CD4-positive, CD25-positive, alpha-beta regulatory T cell (primary cell): ENCODE results near the gene FOXN3. TPM values are rescaled to one million over a fixed set of nuclear protein-coding genes. Genes with fewer than 3 reads are reported as not detected.

Experiments
- ATAC-seq, 2 donors: fragments of 150-1000 bp; cut with Tn5 transposase; one replicate each; pipeline ENCODE4 v1.10.0; 2021; ENCODE audit warnings: low read depth in 2 of 2, moderate number of reproducible peaks in 2 of 2, moderate library complexity in 1 of 2
- DNase-seq, 3 donors: peaks; one replicate each; pipeline versions ENCODE4 v3.0.0 to v3.0.0-alpha.2; 2012 to 2022; ENCODE audit warnings: mixed read lengths in 1 of 3
- H3K27ac ChIP-seq: one replicate; pipeline ENCODE4 v1.7.0; 2013; ENCODE audit warnings: mild to moderate bottlenecking, low read length; ENCODE audit not compliant: insufficient read depth, poor library complexity, severe bottlenecking
- H3K27me3 ChIP-seq: one replicate; pipeline ENCODE4 v1.7.0; 2013; ENCODE audit warnings: low read length; ENCODE audit not compliant: control insufficient read depth, insufficient read depth
- H3K36me3 ChIP-seq: one replicate; pipeline ENCODE4 v1.7.0; 2013; ENCODE audit warnings: mild to moderate bottlenecking, low read length, moderate library complexity; ENCODE audit not compliant: control insufficient read depth, insufficient read depth
- H3K4me1 ChIP-seq: 2 replicates; pipeline ENCODE4 v1.7.0; 2013; ENCODE audit warnings: mild to moderate bottlenecking, low read length; ENCODE audit not compliant: insufficient read depth, control insufficient read depth, poor library complexity, severe bottlenecking
- H3K4me3 ChIP-seq: one replicate; pipeline ENCODE4 v1.7.0; 2013; ENCODE audit warnings: low read depth, mild to moderate bottlenecking, low read length, moderate library complexity
- H3K9me3 ChIP-seq, 2 experiments: 1 replicate in 1 of 2; 2 replicates in 1 of 2; pipeline ENCODE4 v1.7.0; 2013; ENCODE audit warnings: low read length in 2 of 2, mild to moderate bottlenecking in 1 of 2, moderate library complexity in 1 of 2; ENCODE audit not compliant: control insufficient read depth in 2 of 2
- H3K27ac Mint-ChIP-seq, 3 donors: one replicate each; pipeline ENCODE4 v1.8.0; 2020 to 2022; ENCODE audit warnings: mild to moderate bottlenecking in 3 of 3, mixed read lengths in 3 of 3, moderate library complexity in 2 of 3
- H3K27me3 Mint-ChIP-seq: one replicate; pipeline ENCODE4 v1.8.0; 2022; ENCODE audit warnings: mild to moderate bottlenecking, mixed read lengths
- H3K36me3 Mint-ChIP-seq: one replicate; pipeline ENCODE4 v1.8.0; 2020; ENCODE audit warnings: mixed read lengths
- H3K4me1 Mint-ChIP-seq, 4 donors: one replicate each; pipeline ENCODE4 v1.8.0; 2020 to 2022; ENCODE audit warnings: mixed read lengths in 4 of 4, mild to moderate bottlenecking in 1 of 4
- H3K4me3 Mint-ChIP-seq, 4 donors: one replicate each; pipeline ENCODE4 v1.8.0; 2020 to 2022; ENCODE audit warnings: mild to moderate bottlenecking in 4 of 4, mixed read lengths in 4 of 4, moderate library complexity in 3 of 4
- H3K9me3 Mint-ChIP-seq, 7 donors: one replicate each; pipeline ENCODE4 v1.8.0; 2020 to 2022; ENCODE audit warnings: mixed read lengths in 7 of 7, mild to moderate bottlenecking in 3 of 7, moderate library complexity in 2 of 7
- polyA plus RNA-seq, 4 donors: library from polyadenylated mRNA; unstranded; fragments of 300-500 nt; fragmentation: Illumina TruSeq; gene quantifications; one replicate each; pipeline ENCODE4 v1.2.3, GENCODE V29; 2021
- total RNA-seq: library from RNA; stranded (reverse); gene quantifications from one replicate; pipeline ENCODE4 v1.2.3, GENCODE V29; 2022

The FOXN3 gene
- total and polyA plus RNA-seq, 5 donors from 2014 or later = 108 to 203 (median 111) TPM

DNA sequence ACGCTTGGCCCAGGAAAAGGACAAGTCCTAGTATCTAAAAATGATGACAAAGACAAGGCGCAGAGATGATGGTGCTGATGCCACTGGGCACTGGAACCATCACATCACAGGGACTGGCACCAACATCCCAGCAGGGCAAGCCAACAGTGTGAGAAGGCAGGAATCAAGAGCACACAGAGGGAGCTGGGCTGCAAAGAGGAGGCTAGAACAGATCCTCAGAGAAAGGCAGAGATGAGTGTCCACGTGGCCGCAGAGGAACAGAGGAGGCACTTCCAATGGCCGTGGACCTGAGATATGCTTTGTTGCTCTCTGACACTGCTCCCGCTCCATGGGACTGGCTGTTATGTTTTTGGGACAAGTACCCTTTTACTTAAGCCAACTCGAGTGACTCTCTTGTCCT lies 17.9 kb downstream of the FOXN3 start:
- Mint-ChIP-seq H3K27me3 (no peaks in the 10 kb centered on the region), H3K36me3 (peaks cover 42% of the 10 kb centered on the region), H3K4me3 (no peak overlapping the region), H3K4me1 (peaks cover 38 to 88% (median 63%) of the 10 kb centered on the region in 4 donors), H3K9me3 (no peaks in the 10 kb centered on the region), H3K27ac (peak overlapping the region in 1 of 3 donors; percentile 34)
- DNase-seq (no peak), ATAC-seq (no peak)
- Histone ChIP-seq H3K4me1 (peaks cover 12% of the 10 kb centered on the region), H3K9me3 (no peaks in the 10 kb centered on the region), H3K27me3 (no peaks in the 10 kb centered on the region), H3K4me3 (no peak overlapping the region), H3K27ac (no peak overlapping the region), H3K36me3 (peaks cover 6% of the 10 kb centered on the region)

DNA sequence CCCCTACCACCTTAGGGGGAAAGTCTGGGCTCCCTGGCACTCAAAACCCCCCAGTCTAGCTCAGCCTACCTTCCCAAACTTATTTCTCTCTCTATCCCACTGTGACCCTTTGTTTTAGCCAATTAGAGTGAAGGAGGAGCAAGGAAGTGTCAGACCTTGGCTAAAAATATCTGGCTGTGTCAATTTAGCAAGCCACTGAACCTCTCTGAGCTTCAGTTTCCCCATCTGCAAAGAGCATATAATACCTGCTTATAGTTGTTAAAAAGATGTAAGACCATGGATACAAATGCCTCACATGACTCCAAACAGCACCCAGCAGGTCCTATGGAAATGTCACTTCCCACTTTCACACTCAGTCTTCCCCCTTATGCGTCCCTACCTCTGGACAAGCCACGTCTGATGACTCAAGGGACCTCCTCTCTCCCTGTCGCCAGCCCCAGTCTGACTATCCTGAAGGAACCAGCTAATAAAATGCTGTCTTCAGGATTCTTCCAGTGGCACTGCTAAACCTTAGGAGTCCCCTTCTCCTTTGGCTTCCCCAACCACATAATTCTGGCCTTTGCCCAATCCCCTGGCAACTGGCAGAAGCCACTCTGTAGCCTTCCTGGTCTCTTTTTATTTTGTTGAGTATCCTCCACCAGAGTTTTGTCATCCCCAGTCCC lies 19.3 kb downstream of the FOXN3 start:
- no peaks in the 10 kb centered on the region for H3K9me3 Mint-ChIP-seq
- no peaks in the 10 kb centered on the region for H3K9me3 ChIP-seq
- H3K27ac ChIP-seq = no peak overlapping the region
- ATAC-seq (no peak), DNase-seq (no peak)
- peaks cover 42% of the 10 kb centered on the region for H3K36me3 Mint-ChIP-seq
- no peaks in the 10 kb centered on the region for H3K27me3 Mint-ChIP-seq
- H3K4me3 Mint-ChIP-seq = peak overlapping the region in 1 of 4 donors; percentile 65
- H3K4me1 ChIP-seq = peaks cover 12% of the 10 kb centered on the region
- no peaks in the 10 kb centered on the region for H3K27me3 ChIP-seq
- peaks cover 38 to 87% (median 64%) of the 10 kb centered on the region in 4 donors for H3K4me1 Mint-ChIP-seq
- peaks cover 6% of the 10 kb centered on the region for H3K36me3 ChIP-seq
- H3K4me3 ChIP-seq = no peak overlapping the region
- H3K27ac Mint-ChIP-seq = peak overlapping the region in 2 of 3 donors; percentile 60 to 79

DNA sequence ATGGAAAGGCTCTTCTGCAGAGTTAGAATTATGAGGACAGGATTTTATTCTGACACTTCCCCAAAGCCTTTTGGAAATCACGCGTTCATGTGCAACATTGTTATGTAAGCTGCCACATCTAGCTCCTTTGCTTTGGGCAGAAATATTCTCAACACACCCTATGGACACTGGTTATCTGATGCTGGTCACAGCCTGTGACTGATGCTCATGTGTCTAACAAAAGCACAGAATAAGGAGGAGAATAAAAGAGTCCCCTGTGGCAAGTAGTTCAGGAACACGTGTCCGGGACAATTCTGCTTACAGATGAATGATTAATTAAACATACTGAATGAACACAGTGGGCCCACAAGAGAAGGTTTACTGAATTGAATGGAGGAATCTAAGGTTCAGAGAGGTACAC lies 22.1 kb downstream of the FOXN3 start:
- ATAC-seq = no peak
- H3K4me1 ChIP-seq = peaks cover 11% of the 10 kb centered on the region
- H3K36me3 Mint-ChIP-seq = peaks cover 23% of the 10 kb centered on the region
- H3K9me3 ChIP-seq = no peaks in the 10 kb centered on the region
- peak overlapping the region in 2 of 3 donors; percentile 15 to 23 for H3K27ac Mint-ChIP-seq
- no peak for DNase-seq
- no peaks in the 10 kb centered on the region for H3K27me3 ChIP-seq
- H3K9me3 Mint-ChIP-seq = no peaks in the 10 kb centered on the region
- H3K4me3 Mint-ChIP-seq = no peak overlapping the region
- H3K4me3 ChIP-seq = no peak overlapping the region
- peaks cover 23 to 80% (median 54%) of the 10 kb centered on the region in 4 donors for H3K4me1 Mint-ChIP-seq
- H3K27ac ChIP-seq = no peak overlapping the region
- no peaks in the 10 kb centered on the region for H3K27me3 Mint-ChIP-seq
- no peaks in the 10 kb centered on the region for H3K36me3 ChIP-seq

GRCh38 chr14:89393222-89393745 lies 23.7 kb downstream of the FOXN3 start:
- H3K27ac Mint-ChIP-seq = peak overlapping the region in 2 of 3 donors; percentile 64 to 82
- no peak overlapping the region for H3K4me3 ChIP-seq
- peak overlapping the region in 1 of 4 donors; percentile 67 for H3K4me3 Mint-ChIP-seq
- no peak overlapping the region for H3K27ac ChIP-seq
- H3K27me3 ChIP-seq = no peaks in the 10 kb centered on the region
- DNase-seq = no peak
- peaks cover 17 to 81% (median 56%) of the 10 kb centered on the region in 4 donors for H3K4me1 Mint-ChIP-seq
- H3K36me3 Mint-ChIP-seq = peaks cover 28% of the 10 kb centered on the region
- no peak for ATAC-seq
- no peaks in the 10 kb centered on the region for H3K27me3 Mint-ChIP-seq
- peaks cover 3% of the 10 kb centered on the region for H3K4me1 ChIP-seq
- H3K36me3 ChIP-seq = no peaks in the 10 kb centered on the region
- no peaks in the 10 kb centered on the region for H3K9me3 Mint-ChIP-seq
- H3K9me3 ChIP-seq = no peaks in the 10 kb centered on the region

DNA sequence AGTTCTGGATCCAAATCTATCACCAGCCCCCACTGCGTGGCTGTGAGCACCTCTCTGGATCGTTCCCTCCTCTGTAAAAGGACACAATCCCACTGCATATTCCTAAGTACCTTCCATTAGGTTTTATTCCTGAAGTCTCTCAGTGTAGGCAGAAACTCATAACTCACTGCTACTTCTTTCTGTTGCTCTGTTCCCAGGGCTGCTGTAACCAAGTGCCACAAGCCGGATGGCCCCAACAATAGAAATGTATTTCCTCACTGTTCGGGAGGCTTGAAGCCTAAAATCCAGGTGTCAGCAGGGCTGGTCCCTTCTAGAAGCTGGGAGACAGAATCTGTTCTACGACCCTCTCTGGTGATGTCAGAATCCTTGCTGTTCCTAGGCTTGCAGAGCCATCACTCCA lies 24.9 kb downstream of the FOXN3 start:
- H3K27me3 Mint-ChIP-seq = no peaks in the 10 kb centered on the region
- no peaks in the 10 kb centered on the region for H3K9me3 Mint-ChIP-seq
- Histone ChIP-seq H3K9me3 (no peaks in the 10 kb centered on the region), H3K27me3 (no peaks in the 10 kb centered on the region), H3K4me1 (peaks cover 3% of the 10 kb centered on the region), H3K36me3 (no peaks in the 10 kb centered on the region), H3K27ac (no peak overlapping the region), H3K4me3 (no peak overlapping the region)
- no peak for ATAC-seq
- H3K4me1 Mint-ChIP-seq = peaks cover 17 to 80% (median 54%) of the 10 kb centered on the region in 4 donors
- no peak for DNase-seq
- H3K36me3 Mint-ChIP-seq = peaks cover 23% of the 10 kb centered on the region
- no peak overlapping the region for H3K27ac Mint-ChIP-seq
- peak overlapping the region in 1 of 4 donors; percentile 28 for H3K4me3 Mint-ChIP-seq

DNA sequence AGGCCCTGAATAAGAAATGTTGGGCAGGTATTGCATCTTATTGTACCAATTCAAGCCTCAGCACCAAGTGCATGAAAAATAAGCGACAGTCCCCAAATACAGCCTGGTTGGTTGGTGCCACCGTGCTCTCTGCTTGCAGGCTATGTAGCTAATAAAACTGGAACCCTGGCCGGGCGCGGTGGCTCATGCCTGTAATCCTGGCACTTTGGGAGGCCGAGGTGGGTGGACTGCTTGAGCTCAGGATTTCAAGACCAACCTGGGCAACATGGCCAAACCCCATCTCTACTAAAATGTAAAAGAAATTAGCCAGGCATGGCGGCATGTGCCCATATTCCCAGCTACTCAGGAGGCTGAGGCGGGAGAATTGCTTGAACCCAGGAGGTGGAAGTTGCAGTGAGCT lies 25.5 kb downstream of the FOXN3 start:
- no peaks in the 10 kb centered on the region for H3K27me3 Mint-ChIP-seq
- DNase-seq = no peak
- no peak for ATAC-seq
- no peaks in the 10 kb centered on the region for H3K9me3 ChIP-seq
- no peak overlapping the region for H3K27ac ChIP-seq
- H3K36me3 Mint-ChIP-seq = peaks cover 23% of the 10 kb centered on the region
- H3K9me3 Mint-ChIP-seq = no peaks in the 10 kb centered on the region
- no peak overlapping the region for H3K27ac Mint-ChIP-seq
- H3K36me3 ChIP-seq = no peaks in the 10 kb centered on the region
- H3K4me1 ChIP-seq = peaks cover 3% of the 10 kb centered on the region
- H3K4me3 Mint-ChIP-seq = no peak overlapping the region
- H3K4me1 Mint-ChIP-seq = peaks cover 17 to 82% (median 53%) of the 10 kb centered on the region in 4 donors
- no peak overlapping the region for H3K4me3 ChIP-seq
- H3K27me3 ChIP-seq = no peaks in the 10 kb centered on the region

DNA sequence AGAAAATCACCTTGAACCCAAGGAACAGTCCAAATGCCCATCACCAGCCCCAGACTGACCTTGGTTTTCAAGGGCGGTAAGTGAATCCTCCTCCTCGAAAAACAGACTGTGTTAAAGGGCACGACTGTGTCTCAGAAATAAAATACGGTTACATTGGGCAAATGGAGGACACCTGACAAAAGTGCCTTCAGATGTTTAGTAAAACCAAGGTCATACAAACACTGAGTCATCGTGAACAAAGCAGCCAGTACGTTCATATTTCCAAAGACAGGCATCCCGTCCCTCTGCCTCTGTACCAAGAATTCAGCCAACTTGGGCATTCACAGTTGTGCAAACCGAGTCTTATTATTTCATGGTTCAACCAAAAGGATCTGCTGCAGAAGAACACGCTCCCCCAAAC lies 25.9 kb downstream of the FOXN3 start:
- H3K4me1 ChIP-seq = peaks cover 3% of the 10 kb centered on the region
- H3K36me3 ChIP-seq = no peaks in the 10 kb centered on the region
- Mint-ChIP-seq H3K9me3 (no peaks in the 10 kb centered on the region), H3K4me1 (peaks cover 16 to 82% (median 52%) of the 10 kb centered on the region in 4 donors), H3K27me3 (no peaks in the 10 kb centered on the region), H3K36me3 (peaks cover 21% of the 10 kb centered on the region), H3K4me3 (no peak overlapping the region), H3K27ac (no peak overlapping the region)
- H3K27me3 ChIP-seq = no peaks in the 10 kb centered on the region
- DNase-seq (no peak), ATAC-seq (no peak)
- no peaks in the 10 kb centered on the region for H3K9me3 ChIP-seq
- no peak overlapping the region for H3K27ac ChIP-seq
- no peak overlapping the region for H3K4me3 ChIP-seq

DNA sequence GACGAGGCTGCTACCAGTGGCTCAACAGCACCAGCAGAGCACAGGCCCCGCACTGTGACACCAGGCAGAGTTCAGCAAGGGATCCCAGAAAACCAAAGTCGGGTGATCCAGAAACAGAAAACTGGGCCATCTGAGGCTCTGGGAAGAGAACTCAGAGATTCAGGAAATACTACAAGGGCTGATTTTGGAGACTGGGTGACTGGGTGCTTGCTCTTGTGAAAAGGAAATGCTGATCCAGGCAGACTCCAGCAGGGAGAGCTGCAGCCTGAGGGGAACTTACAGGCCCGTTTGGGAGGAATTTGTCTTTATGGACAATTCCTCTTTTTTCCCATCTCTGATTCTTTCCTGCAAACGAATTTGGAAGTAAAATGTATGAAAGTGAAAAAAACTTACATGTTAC lies 28.2 kb downstream of the FOXN3 start:
- Histone ChIP-seq H3K9me3 (no peaks in the 10 kb centered on the region), H3K27me3 (no peaks in the 10 kb centered on the region), H3K36me3 (no peaks in the 10 kb centered on the region), H3K4me3 (no peak overlapping the region), H3K4me1 (no peaks in the 10 kb centered on the region), H3K27ac (no peak overlapping the region)
- Mint-ChIP-seq H3K4me3 (no peak overlapping the region), H3K36me3 (peaks cover 18% of the 10 kb centered on the region), H3K27ac (peak overlapping the region in 2 of 3 donors; percentile 35 to 75), H3K27me3 (no peaks in the 10 kb centered on the region), H3K4me1 (peaks cover 11 to 83% (median 48%) of the 10 kb centered on the region in 4 donors), H3K9me3 (peaks cover 0 to 2% (median 0%) of the 10 kb centered on the region in 7 donors)
- no peak for DNase-seq
- ATAC-seq = no peak
